NCI-H69 (cell line): Measurements from ENCODE around the gene HLF.

ENCODE experiments used
- DNase-seq: peaks from one replicate; lab custom pipeline; 2025; lab: John Stamatoyannopoulos, UW

HLF gene

DNA sequence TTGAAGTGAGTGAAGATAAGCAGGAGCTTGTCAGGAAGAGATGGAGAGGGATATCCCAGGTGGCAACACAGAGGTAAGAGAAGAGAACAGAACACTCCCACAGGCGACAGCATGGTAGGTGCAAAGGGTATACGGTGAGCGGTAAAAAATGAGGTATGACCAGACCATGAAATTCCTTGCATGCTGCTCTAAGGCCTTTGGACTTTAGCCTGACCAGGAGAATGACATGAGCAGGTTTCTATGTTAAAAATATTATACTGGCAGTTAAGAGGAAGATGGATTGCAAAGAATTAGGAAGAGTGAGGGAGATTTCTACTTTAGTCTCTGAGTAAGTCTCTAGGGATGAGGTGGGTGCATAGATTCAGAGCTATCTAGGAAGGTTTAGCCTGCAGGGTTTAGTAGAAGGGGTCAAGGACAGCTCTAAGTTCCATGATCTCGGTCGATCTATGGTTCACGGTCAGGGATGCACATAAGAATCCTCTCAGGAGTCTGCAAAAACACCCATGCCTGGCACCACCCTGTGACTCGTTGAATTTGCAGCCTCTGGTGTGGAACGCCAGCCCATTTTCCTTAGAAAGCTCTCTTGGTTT, 65.7 kb downstream of the HLF start:
- DNase-seq, result no peak

DNA sequence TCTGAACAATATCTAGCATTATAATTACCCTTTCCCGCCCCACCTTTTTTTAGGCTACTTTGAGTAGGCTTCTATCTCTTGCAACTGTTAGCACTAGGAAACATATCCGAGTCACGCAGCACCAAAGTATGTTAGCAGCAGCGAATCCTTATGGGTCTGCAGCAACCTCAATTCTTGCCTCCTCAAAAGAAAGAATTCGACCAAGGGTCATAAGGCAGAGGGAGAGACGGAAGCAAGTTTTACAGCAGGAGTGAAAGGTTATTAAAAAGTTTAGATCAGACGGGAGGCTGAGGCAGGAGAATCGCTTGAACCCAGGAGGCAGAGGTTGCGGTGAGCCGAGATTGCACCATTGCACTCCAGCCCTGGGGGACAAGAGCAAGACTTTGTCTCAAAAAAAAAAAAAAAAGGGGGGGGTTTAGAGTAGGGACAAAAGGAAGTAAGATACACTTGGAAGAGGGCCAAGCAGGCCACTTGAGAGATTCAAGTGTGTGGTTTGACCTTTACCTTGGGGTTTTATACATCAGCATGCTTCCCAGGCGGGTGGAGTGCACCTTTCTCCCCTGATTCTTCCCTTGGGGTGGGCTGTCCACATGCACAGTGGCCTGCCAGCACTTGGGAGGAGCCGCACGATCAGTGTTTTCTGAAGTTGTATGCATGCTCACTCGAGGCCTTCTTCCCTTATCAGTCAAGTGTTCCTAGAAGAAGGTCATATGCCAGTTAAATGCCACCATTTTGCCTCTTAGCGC, 67.7 kb downstream of the HLF start:
- DNase-seq, result no peak

DNA sequence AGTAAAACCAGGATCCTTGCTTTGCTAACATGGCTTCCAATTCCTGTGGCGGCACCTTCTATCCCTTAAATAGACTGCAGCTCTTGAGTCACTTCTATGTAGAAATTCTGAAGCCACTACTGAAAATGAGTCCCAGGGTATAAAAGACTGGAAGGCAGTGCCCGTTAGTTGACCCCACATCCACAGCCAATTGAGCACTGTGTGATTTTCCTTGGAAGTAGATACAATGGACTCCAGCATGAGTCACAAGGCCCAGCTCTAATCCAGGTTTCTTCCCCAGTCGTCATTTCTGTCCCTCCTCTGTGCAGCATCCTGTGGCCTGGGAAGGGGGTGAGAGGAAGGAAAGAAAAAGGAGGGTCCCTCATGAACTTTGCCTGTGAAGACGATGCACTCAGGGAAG, 69.5 kb downstream of the HLF start:
- no peak for DNase-seq

DNA sequence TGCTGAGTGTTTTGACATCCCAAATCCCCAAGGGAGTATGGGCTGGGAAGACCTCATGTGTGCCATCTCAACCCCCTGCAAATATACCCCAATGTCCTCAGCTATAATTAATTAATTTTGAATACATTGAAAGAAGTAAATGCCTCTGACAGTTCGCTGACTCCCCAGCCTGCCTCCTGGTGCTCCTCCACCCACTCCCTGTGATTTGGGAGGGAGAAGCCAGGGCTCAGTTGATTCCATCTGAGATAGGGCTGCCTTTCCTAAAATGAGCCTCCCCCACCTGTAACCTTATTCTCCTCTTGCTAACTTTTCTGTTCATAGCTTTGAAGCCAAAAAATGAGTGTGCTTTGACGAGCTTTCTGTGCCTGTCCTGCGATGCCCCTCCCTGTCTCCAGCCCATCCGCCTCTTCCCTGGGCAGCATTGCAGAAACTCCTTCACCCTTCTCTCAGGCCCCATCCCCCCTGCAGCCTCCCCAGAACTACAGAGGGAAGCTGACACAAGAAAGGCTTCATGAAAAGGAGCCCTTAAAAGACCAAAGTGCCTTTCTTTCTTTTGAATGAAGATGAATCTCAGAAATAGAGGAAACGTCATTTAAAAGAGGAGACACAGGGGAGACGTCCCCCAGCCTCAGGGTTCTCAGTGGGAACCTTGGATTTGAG, 70.3 kb downstream of the HLF start:
- DNase-seq, result no peak

DNA sequence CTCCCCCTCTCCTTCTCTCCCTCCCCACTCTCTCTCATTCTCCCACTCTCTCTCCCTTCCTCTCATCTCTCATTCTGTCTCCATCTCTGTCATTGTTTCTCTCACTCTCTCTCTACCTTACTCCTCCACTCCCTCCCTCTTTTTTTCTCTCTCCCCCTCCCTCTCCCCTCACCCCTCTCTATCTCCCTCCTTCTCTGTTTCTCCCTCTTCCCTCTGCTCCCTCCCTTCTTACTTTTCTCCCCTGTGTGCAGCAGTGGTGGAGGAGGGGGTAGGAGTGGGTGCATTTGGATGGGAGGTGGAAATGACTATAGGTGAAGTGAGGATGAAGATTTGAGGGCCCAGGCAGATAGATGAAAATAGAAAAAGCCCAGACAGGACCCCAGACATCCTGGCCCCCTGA, 70.9 kb downstream of the HLF start:
- no peak for DNase-seq

DNA sequence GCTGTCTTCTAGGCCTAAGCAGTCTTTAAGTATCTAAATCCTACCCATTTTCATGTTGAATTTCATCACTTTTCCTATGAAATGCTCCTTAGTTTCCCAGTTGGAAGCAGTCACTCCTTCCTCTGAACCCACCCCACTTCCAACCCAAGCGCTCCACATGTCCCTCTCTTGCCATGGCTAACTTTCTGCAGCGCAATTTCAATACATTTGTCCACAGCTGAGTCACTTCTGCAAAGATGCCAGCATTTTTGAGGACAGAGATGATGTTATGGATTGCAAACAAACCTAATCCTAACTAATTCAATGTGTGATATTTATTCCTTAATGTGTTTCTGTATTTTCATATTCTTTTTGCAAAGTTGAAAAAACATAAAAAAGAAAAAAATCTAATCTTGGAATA, 71.7 kb downstream of the HLF start:
- DNase-seq, result no peak

DNA sequence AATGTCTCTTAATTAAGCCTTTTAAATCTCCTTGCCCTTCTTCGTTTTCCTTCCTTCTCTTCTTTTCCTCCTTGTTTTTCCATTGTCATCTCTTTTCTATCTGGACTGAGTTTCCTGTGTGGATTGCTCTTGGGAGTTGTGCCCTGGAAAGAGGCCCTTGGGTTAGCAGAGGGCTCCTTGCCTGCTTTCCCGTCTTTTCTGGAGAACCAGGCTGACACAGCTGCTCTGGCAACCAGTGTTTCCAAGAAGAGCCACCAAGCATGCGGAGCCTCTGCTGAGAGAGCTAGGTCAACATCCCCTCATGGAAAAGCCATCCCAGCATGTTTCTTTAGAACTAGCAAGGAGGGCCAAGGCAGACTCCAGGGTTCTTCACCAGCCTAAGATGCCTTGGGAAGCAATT, 75.4 kb downstream of the HLF start:
- DNase-seq, result no peak

DNA sequence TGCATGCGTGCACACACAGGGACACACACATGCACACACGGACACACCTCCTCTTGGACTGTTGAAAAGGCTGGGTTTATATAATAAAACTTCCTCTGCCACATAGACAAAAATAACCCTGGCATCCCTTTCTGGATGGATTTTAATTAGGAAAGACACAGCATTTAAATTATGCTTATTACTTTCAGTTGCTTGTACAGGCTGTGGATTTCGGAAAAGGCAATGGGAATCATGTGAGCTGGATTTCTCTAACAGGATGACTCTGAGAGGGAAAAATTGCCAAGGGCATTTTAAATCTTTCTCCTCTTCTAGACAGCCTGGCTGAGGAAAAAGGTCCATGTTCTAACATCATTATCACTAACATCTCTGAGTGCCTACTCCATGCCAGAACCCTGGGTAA, 75.9 kb downstream of the HLF start:
- no peak for DNase-seq

DNA sequence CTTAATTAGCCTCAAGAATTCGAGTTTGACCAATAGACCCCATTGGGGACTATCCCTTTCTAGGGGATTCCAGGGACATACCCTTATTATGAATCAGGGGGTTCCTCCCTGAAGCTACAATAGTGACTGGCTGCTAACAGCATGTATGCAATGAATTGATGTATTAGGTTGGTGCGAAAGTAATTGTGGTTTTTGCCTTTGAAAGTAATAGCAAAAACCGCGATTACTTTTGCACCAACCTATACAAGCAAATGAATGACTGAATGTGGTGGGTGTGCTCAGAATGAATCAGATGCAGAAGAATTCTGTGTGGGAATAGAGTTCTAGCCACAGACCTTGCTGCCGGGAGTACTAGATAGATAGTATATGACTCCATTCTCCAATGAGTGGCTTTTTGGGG, 76.7 kb downstream of the HLF start:
- no peak for DNase-seq

DNA sequence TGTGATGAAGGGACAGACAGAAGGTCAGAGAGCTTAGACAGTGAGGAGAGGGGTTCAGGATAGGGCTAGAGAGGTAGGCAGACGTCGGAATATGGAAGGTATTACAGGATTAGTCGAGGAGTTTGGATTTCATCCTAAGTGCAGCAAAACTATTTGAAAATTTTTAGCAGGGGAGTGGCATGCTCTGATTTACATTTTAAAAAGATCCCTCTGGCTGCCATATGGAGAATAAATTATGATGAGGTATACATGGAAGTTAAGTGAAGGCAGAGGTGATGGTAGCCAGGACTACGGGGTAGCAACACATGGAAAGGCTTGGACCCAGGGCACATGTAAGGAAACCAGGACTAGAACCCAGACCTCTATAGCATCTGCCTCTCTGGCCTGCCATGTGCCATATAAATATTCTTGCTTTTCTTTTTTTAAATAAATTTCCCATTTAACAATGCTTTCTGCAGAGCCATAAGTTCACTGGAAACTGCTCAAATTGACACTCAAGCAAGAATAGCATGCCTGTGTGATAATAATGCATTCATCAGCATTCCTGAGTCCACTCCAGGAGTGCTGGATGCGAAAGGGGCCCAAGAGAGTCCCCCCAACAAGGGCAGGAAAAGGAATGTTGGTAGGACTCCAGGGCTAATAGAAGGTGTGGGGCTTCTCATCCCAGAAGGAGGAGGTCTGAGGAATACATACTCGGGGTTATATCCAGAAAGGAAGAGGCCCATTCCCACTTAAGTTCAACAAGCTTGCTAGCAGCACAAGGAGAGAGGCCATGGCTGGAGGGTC, 78.2 kb downstream of the HLF start:
- DNase-seq, result no peak

DNA sequence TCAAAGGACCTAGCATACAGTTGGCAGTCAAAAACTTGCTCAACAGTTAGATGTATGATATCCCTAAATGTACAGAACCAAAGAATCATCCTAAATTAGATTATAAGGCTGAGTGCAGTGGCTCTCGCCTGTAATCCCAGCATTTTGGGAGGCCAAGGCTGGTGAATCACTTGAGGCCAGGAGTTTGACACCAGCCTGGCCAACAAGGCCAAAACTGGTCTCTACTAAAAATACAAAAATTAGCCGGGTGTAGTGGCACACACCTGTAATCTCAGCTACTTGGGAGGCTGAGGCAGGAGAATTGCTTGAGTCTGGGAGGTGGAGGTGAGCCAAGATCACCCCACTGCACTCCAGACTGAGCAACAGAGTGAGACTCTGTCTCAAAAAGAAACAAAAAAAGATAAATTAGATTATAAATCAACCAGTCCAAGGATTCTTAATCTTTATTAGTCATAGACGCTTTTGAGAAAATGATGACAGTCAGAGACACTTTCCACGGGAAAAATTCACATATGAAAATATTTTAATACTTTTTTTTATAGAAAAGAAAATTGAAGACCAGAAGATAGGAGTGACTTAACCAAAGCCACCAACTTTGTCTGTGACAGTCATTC, 79.2 kb downstream of the HLF start:
- no peak for DNase-seq

DNA sequence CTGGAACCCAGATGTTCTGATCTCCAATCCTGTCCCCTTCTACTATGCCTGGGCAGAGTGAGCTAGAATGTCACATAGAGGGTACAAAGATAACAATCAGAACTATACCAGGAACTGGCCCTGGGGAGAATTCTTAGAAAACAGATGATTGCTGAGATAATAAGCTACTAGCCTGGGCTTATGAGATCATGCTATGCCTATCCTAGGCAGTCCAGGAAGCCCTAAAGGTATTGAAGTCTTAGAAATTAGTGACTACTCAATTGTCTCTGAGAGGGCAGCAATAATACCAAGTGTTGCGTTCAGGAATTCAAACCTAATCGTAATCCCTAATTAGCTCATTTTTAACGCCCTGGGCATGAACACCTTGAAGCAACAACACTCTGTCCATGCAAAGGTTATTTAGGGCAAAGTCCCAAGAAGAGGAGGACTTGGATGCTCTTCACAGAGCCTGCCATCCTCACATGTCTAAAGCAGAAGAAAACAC, 79.8 kb downstream of the HLF start:
- no peak for DNase-seq

DNA sequence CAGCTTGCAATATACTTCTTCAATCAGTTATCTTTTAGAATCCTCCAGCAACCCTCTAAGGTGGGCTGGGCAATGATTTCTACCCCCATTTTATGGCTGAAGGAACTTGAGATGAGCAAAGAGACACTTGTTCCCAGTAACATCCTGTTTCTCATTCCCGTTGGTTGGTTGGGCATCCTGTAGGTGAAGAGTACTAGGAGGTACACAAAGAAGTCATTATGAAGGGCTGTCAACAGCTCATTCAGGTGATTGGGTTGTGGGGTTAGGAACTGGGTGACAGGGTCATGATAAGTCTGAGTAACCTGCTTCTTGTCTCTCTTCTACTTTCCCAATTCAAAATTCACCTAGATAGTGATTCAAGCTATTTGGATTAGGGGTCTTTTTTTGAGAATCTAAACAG, 80.4 kb downstream of the HLF start:
- no peak for DNase-seq

DNA sequence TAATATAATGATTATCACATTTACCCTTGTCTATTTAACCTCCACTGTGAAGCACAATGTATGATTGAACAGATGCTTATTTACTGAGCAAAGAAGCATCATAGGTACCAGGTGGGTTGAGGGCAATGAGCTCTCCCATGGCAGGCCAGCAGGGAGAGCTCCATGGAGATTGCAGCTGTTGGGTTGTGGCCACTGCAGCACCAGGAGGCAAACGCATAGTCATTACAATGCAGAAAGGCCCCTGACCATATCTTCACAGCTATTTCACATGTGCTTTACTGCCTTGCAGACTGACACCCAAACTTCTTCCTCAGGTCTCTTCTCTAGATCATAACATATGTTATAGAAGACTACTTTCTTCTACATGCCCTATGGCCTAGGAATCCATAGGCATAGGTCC, 81.9 kb downstream of the HLF start:
- no peak for DNase-seq

DNA sequence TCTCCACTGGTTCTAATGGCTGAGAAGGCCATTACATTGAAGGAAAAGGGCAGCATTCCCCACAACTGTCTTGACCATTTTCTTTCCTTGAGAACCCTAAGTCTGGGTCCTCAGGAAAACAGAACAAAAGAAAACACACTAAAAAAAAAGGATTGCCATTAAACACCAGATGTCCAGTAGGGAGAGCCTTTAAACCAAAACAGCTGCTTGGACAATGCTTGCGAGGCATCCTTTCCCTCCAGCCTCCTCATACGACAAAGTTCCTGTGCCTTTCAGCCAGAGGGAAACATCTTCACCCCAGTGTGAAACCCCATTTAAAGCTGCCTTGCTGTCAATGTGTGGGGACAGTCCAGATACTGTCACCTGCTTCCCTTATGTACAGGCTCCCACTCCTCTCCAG, 82.6 kb downstream of the HLF start:
- no peak for DNase-seq

DNA sequence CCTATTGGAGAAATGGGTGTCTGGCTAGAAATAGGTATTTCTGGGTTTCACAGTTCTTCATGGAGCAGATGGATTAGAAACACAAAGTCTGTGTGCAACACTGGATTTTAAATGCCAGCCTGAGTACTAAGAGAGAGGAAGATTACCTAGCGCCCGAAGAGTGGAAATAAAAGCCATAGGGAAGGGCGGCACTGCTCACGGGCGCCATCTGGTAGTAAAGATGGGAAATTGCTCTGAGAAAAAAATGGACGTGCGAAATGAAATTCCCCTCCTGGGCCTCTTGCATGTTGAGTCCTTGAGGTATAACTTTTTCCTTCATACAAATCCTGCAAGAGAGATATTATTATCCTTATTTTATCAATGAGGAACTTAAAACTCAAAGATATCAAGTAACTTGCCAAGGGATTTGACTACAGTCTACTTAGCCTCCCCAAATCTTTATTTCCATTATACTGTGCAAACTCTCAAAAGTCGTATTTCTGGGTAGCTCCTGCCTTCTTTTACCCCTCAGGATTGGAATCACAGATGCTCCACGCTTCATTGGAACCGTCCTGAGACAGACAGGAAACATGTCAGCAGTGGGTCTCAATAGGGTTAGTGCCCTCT, 84.1 kb downstream of the HLF start:
- peak; percentile 64 for DNase-seq

DNA sequence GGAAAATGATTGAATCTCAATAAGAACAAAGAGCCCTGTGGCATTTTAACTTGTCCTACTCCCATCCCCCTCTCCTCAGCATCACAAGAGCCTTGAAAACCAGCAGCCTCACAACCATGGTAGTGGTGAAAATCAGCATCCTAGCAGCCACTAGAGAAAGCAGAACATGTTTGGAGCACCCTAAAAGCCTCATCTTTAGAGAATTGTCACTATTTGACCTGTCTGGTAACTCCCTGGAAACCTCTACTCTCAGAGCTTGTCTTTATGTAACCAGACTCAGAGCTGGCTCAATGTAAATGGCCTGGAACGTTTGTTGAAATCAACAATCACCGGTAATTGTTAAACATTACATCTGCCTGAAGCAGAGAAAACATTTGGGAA, 86.1 kb downstream of the HLF start:
- DNase-seq, result no peak

DNA sequence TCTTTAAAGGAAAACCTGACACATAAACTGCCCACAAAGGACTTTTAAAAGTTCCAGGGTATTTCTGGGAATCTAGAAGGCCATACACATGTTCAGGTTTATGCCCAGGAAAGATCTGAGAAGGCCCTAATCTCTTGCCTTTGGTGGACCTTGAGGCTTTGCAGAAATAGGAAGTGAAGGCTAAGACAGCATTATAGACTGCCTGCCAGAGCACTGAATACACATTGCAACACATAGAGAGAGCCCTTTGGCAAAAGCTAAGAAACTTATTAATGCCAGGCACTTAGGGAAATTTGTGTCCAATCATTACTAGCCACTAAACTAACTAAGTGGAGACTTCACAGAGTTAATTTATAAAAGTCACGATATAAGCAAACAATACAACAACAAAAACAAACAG, 86.5 kb downstream of the HLF start:
- no peak for DNase-seq

DNA sequence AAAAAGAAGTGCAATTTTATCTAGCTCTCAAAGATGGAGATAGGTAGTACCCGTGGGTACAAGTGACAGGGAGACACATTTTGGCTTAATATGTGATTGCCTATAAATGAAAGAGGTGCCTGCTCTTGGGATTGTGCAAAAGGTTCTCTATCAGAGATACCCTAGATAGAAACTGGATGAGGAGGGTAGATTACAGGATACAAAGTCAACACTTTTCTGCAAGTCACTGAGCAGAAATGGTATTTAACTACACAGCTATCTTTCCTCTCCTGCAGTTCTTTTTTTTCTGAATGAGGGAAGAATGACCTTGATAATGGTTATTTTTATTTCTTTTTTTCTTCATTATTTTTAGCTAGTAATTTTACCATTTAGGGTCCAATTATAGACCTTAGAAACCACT, 89.2 kb downstream of the HLF start:
- no peak for DNase-seq

DNA sequence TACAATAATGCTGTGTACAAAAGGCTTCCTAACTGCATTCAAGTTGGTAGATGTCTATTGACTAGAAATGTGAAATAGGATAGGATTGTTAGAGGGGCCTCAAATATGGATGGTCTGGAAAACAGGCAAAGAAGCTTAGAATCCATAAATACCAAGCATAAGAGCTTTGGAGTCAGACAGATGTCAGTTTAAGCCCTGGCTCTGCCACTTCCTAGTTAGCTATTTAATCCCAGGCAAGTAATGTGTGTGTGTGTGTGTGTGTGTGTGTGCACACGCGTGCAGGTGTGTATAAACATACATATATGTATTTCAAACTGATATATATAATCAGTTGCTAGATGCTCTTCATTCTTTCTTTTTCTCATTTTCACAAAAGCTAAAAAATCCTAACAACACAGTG, 90.2 kb downstream of the HLF start:
- no peak for DNase-seq

DNA sequence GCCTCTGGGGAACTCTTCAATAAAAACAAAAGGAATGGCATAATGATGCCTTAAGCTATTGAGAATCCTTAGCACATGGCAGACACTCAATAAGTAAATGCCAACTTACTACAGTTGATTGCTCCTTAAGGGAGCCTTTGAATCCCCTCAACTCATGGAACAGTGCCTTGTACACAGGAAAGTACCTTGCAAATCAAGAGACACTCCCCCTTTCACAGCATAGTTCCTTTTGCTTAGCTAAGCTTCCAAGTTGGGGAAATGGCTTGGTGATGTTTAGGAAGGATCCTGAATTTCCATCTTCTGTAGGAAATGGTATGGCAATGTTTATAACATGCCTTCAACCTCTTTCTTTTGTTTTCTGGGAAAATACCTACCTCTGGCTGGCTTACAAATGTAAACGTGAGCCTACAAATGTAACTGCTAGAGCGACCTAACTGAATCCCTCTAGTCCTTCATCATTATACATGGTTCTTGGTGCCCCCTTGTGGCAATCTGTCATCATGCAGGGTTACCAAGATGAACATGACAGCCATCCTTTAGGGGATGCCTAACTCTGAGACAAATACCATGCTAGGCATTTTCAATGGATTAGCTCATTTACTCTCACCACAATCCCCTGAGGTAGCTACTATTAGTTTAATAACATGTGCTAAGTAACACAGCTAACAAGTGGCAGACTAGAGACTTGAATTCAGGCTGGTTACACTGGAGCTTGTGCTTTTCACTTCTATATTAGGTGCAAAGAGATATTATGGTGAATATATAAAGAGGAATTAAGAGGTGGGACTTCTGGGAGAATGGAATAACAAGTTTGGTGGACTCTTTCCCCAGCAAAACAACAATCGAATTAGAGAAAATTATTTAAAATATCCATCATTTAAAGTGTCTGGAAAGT, 91.9 kb downstream of the HLF start:
- DNase-seq, result peak; percentile 78
